ENCODE data around the gene MMP24.
"Not testable (repeated sequence)": the region's sequence is repeated elsewhere in the genome, so short reads cannot be mapped to it uniquely, and the experiment has no call there.

Gene MMP24

DNA sequence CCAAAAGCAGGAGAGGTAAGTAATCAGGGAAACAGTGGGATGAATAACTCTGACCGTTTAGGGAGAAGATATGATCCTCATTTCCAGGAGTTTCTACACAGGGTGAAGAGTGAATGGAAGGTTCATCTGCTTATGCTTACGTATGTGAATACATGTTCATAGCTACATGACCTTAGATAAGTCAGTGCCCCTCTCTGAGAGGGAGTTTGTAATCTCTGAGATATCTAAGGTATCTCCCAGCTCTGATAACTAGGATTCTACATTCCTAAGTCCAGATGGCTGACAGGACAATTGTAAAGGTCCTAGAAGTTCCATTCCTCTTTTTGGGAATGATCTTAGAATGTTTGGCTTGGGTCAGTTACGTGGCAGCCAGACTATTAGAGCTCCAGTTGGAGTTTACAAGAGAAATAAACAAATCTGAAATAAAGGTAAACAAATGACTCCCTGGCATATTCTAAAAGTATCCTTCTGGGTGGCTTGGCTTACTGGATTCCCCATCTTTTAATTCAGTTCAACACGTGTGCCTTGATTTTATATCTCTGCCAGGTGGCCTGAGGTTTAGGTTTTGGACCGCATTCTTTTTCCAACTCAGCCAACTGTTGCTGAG lies 38.8 kb upstream of the MMP24 start:
- H3K4me3 ChIP-seq (ENCODE audit: severe bottlenecking): no peak overlapping the region
- H3K27me3 ChIP-seq (ENCODE audit: insufficient read depth, poor library complexity, severe bottlenecking): no peaks in the 10 kb centered on the region
- H3K9me3 ChIP-seq (ENCODE audit: severe bottlenecking): no peaks in the 10 kb centered on the region
- TF ChIP-seq, protein P1, sequence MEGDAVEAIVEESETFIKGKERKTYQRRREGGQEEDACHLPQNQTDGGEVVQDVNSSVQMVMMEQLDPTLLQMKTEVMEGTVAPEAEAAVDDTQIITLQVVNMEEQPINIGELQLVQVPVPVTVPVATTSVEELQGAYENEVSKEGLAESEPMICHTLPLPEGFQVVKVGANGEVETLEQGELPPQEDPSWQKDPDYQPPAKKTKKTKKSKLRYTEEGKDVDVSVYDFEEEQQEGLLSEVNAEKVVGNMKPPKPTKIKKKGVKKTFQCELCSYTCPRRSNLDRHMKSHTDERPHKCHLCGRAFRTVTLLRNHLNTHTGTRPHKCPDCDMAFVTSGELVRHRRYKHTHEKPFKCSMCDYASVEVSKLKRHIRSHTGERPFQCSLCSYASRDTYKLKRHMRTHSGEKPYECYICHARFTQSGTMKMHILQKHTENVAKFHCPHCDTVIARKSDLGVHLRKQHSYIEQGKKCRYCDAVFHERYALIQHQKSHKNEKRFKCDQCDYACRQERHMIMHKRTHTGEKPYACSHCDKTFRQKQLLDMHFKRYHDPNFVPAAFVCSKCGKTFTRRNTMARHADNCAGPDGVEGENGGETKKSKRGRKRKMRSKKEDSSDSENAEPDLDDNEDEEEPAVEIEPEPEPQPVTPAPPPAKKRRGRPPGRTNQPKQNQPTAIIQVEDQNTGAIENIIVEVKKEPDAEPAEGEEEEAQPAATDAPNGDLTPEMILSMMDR (IDR thresholded peaks at IDR 0.05; ENCODE audit: poor library complexity, severe bottlenecking): no peak
- ATAC-seq (ENCODE audit: low read depth) (no peak), DNase-seq (ENCODE audit: low spot score) (no peak)
- H3K4me1 ChIP-seq (ENCODE audit: insufficient read depth, poor library complexity, severe bottlenecking): peaks cover 8% of the 10 kb centered on the region
- no peaks in the 10 kb centered on the region for H3K36me3 ChIP-seq (ENCODE audit: low read depth)
- no peak overlapping the region for H3K27ac ChIP-seq (ENCODE audit: poor library complexity, severe bottlenecking)

DNA sequence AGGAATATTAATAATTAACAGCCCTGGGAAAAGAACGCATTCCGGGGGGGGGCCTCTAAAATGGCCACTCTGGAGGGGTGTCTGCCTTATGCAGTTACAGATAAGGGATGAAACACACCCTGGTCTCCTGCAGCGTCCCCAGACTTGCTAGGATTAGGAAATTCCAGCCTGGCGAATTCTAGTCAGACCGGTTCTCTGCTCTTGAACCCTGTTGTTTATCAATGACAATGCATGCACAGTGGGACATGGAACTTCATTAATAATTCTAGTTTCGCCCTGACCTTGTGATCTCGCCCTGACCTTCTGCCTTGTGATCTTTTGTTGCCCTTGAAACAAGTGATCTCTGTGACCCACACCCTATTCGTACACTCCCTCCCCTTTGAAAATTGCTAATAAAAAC lies 37.3 kb upstream of the MMP24 start:
- peaks cover 15% of the 10 kb centered on the region for H3K4me1 ChIP-seq (ENCODE audit: insufficient read depth, poor library complexity, severe bottlenecking)
- not testable (repeated sequence) for H3K9me3 ChIP-seq (ENCODE audit: severe bottlenecking); H3K27ac ChIP-seq (ENCODE audit: poor library complexity, severe bottlenecking); H3K36me3 ChIP-seq (ENCODE audit: low read depth); ATAC-seq (ENCODE audit: low read depth); H3K4me3 ChIP-seq (ENCODE audit: severe bottlenecking); H3K27me3 ChIP-seq (ENCODE audit: insufficient read depth, poor library complexity, severe bottlenecking); DNase-seq (ENCODE audit: low spot score)

DNA sequence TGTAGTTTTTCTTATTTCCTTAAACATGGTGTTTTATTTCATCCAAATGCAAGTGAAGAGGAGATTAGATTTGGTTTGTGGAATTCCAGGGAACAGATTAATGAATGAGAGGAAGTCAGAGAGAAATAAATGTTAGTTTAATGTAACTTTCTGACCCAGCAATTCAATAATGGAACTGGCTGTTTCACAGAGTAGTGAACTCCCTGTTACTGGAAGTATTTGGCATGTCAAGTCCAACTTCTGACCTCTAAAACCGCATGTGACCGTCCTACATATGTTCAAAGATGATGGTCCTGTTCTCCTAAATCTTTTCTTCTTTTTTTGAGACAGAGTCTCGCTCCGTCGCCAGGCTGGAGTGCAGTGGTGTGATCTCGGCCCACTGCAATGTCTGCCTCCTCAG lies 35.9 kb upstream of the MMP24 start:
- Histone ChIP-seq H3K4me3 (ENCODE audit: severe bottlenecking) (no peak overlapping the region), H3K27ac (ENCODE audit: poor library complexity, severe bottlenecking) (no peak overlapping the region), H3K4me1 (ENCODE audit: insufficient read depth, poor library complexity, severe bottlenecking) (peaks cover 15% of the 10 kb centered on the region), H3K9me3 (ENCODE audit: severe bottlenecking) (peaks cover 5% of the 10 kb centered on the region), H3K36me3 (ENCODE audit: low read depth) (no peaks in the 10 kb centered on the region), H3K27me3 (ENCODE audit: insufficient read depth, poor library complexity, severe bottlenecking) (no peaks in the 10 kb centered on the region)
- TF ChIP-seq, protein P1 (IDR thresholded peaks at IDR 0.05; ENCODE audit: poor library complexity, severe bottlenecking): no peak
- DNase-seq (ENCODE audit: low spot score) (no peak), ATAC-seq (ENCODE audit: low read depth) (no peak)

DNA sequence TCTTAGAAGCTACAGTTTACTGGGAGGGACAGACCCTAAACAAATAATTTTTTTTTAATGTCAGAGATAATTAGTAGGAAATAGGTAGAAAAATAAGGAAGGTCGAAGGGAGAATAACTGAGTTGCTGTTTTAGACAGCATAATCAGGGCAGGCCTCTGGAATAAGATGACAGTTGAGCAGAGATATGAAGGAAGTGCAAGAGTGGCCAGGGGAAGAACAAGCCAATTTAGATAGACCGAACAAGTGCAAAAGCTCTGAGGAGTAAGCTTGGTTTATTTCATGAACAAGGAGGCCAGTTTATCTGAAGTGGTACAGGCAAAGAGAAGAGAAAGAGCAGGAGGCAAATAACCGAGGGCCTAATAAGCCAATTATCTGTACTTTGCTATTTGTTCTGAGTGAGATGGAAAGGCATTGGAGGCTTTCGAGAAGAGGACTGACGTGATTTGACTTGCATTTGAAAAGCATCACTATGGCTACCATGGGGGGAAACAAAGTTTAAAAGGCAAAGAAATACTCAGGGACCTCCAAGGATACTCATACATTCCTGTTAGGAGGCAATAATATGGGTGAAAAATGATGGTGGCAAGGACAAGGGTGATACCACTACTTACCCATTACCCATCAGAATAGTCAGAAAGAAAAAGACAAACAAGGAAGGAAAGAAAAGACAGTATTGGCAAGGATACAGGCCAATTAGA lies 34.9 kb upstream of the MMP24 start:
- peak overlapping the region; percentile 8 for H3K27ac ChIP-seq (ENCODE audit: poor library complexity, severe bottlenecking)
- peaks cover 10% of the 10 kb centered on the region for H3K9me3 ChIP-seq (ENCODE audit: severe bottlenecking)
- peaks cover 15% of the 10 kb centered on the region for H3K4me1 ChIP-seq (ENCODE audit: insufficient read depth, poor library complexity, severe bottlenecking)
- ATAC-seq (ENCODE audit: low read depth): no peak
- DNase-seq (ENCODE audit: low spot score): no peak
- no peaks in the 10 kb centered on the region for H3K36me3 ChIP-seq (ENCODE audit: low read depth)
- no peaks in the 10 kb centered on the region for H3K27me3 ChIP-seq (ENCODE audit: insufficient read depth, poor library complexity, severe bottlenecking)
- H3K4me3 ChIP-seq (ENCODE audit: severe bottlenecking): no peak overlapping the region
- TF ChIP-seq, protein P1 (IDR thresholded peaks at IDR 0.05; ENCODE audit: poor library complexity, severe bottlenecking): no peak

DNA sequence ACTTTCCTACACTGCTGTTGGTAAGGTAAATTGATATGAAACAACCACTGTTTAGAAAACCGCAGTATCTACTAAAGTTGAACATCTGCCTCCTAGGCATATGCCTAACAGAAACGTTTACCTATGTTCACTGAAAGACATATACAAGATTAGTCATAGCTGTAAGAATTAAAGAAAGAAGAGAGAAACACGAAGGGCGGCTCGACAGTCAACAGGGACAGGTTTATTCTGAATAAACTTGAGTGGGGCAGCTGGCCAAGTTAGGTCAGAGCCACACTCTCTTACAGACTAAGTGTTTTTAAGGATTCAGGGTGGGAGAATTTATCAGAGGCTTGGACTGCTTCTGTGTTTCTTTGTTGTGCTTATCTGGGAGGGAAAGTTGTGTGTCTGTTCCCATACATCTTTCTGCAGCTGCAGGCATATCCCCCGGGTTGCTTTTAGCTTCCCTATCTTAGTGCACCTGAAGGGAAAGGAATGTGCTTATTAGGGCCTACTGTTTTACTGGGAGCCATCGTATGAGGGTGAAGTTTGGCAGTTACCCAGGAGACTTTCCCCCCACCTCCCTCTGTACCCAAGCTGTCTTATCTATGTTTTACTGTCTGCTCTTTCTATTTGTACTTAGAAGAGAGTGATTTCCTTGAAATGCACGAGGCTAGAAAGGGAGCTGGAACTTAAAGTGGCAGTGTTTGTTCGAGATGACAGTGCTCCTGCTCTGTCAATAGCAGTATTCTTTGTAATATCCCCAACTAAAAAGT lies 34.2 kb upstream of the MMP24 start:
- DNase-seq (ENCODE audit: low spot score): no peak
- Histone ChIP-seq H3K9me3 (ENCODE audit: severe bottlenecking) (peaks cover 13% of the 10 kb centered on the region), H3K4me3 (ENCODE audit: severe bottlenecking) (no peak overlapping the region), H3K27ac (ENCODE audit: poor library complexity, severe bottlenecking) (peak overlapping the region; percentile 8), H3K36me3 (ENCODE audit: low read depth) (no peaks in the 10 kb centered on the region), H3K27me3 (ENCODE audit: insufficient read depth, poor library complexity, severe bottlenecking) (no peaks in the 10 kb centered on the region), H3K4me1 (ENCODE audit: insufficient read depth, poor library complexity, severe bottlenecking) (peaks cover 15% of the 10 kb centered on the region)
- TF ChIP-seq, protein P1 (IDR thresholded peaks at IDR 0.05; ENCODE audit: poor library complexity, severe bottlenecking): no peak
- ATAC-seq (ENCODE audit: low read depth): peak; percentile 89

DNA sequence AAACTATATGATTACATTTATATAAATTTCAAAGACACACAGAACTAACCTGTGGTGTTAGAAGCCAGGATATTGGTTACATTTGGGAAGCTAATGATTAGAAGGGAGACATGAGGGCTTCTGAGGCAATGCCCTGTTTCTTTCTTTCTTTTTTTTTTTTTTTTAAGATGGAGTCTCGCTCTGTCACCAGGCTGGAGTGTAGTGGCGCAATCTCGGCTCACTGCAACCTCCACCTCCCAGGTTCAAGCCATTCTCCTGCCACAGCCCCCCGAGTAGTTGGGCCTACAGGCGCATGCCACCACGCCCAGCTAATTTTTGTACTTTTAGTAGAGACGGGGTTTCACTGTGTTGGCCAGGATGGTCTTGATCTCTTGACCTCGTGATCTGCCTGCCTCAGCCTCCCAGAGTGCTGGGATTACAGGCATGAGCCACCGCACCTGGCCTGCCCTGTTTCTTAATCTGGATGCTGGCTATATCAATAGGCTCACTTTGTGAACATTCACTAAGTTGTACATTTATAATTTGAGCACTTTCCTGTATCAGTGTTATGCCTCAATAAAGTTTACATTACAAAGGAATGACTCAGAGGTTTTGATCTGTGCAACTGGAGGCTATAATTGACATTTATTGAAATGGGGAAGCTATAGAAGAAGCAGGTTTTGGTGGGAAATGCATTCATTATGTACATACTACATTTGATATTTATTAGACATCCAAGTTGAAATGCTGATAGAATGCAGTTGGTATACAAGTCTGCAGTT lies 33.3 kb upstream of the MMP24 start:
- peak; percentile 43 for ATAC-seq (ENCODE audit: low read depth)
- H3K36me3 ChIP-seq (ENCODE audit: low read depth); H3K27ac ChIP-seq (ENCODE audit: poor library complexity, severe bottlenecking); DNase-seq (ENCODE audit: low spot score); H3K27me3 ChIP-seq (ENCODE audit: insufficient read depth, poor library complexity, severe bottlenecking); H3K4me3 ChIP-seq (ENCODE audit: severe bottlenecking): not testable (repeated sequence)
- Histone ChIP-seq H3K9me3 (ENCODE audit: severe bottlenecking) (peaks cover 13% of the 10 kb centered on the region), H3K4me1 (ENCODE audit: insufficient read depth, poor library complexity, severe bottlenecking) (peaks cover 15% of the 10 kb centered on the region)

All from RWPE2 (cell line).